SK-N-SH treated with all-trans-retinoic acid at 6 μM for 48 hours (cell line): Measurements from ENCODE around the gene SPEF1.

ENCODE experiments used
- ATAC-seq: fragments of 200-7000 bp; cut with Tn5 transposase; 3 replicates; pipeline ENCODE4 v1.9.1; 2020; ENCODE audit warnings: mild to moderate bottlenecking, moderate library complexity
- ARNTL ChIP-seq: fragments of 450-650 bp; formaldehyde crosslinking; IDR thresholded peaks from 2 replicates; pipeline ENCODE4 v1.5.0; 2020; ENCODE audit warnings: low read depth, mild to moderate bottlenecking, moderate library complexity, borderline replicate concordance
- BACH2 ChIP-seq: fragments of 250-450 bp; sonication (Bioruptor Pico); IDR thresholded peaks from 2 replicates; pipeline ENCODE4 v1.9.0; 2021; ENCODE audit warnings: mild to moderate bottlenecking, borderline replicate concordance
- CSDC2 ChIP-seq: fragments of 250-450 bp; sonication (Bioruptor Pico); IDR thresholded peaks from 2 replicates; pipeline ENCODE4 v1.5.0; 2020; ENCODE audit warnings: mild to moderate bottlenecking, moderate library complexity
- GLIS3 ChIP-seq: fragments of 250-450 bp; sonication (Bioruptor Pico); IDR thresholded peaks from 2 replicates; pipeline ENCODE4 v1.5.0; 2020; ENCODE audit warnings: mild to moderate bottlenecking, moderate library complexity
- ISL1 ChIP-seq: fragments of 250-450 bp; sonication (Bioruptor Pico); IDR thresholded peaks from 2 replicates; pipeline ENCODE4 v2.1.2; 2022; ENCODE audit warnings: mild to moderate bottlenecking, moderate library complexity
- OSR1 ChIP-seq: fragments of 250-450 bp; sonication (Bioruptor Pico); IDR thresholded peaks from 2 replicates; pipeline ENCODE4 v1.8.0; 2022; ENCODE audit warnings: moderate library complexity, mild to moderate bottlenecking, inconsistent platforms
- PATZ1 ChIP-seq: fragments of 250-450 bp; sonication (Bioruptor Pico); IDR thresholded peaks from 2 replicates; pipeline ENCODE4 v1.8.0; 2020; ENCODE audit warnings: mild to moderate bottlenecking, moderate library complexity, borderline replicate concordance
- POU6F1 ChIP-seq: fragments of 250-450 bp; sonication (Bioruptor Pico); IDR thresholded peaks from 2 replicates; pipeline ENCODE4 v1.8.0; 2021; ENCODE audit warnings: low read depth, mild to moderate bottlenecking, moderate library complexity, borderline replicate concordance
- PPARA ChIP-seq: fragments of 250-450 bp; sonication (Bioruptor Pico); IDR thresholded peaks from 2 replicates; pipeline ENCODE4 v1.5.0; 2020; ENCODE audit warnings: mild to moderate bottlenecking, borderline replicate concordance
- RARB ChIP-seq: fragments of 250-450 bp; sonication (Bioruptor Pico); IDR thresholded peaks from 2 replicates; pipeline ENCODE4 v1.8.0; 2021; ENCODE audit warnings: mild to moderate bottlenecking, moderate library complexity
- SNAI2 ChIP-seq: fragments of 250-450 bp; sonication (Bioruptor Pico); IDR thresholded peaks from 2 replicates; pipeline ENCODE4 v1.5.0; 2020; ENCODE audit warnings: mild to moderate bottlenecking, moderate library complexity
- TCF4 ChIP-seq: fragments of 250-450 bp; sonication (Bioruptor Pico); IDR thresholded peaks from 2 replicates; pipeline ENCODE4 v1.8.0; 2021; ENCODE audit warnings: mild to moderate bottlenecking, moderate library complexity, borderline replicate concordance
- TOX ChIP-seq: fragments of 250-450 bp; sonication (Bioruptor Pico); IDR thresholded peaks from 2 replicates; pipeline ENCODE4 v1.8.0; 2021; ENCODE audit warnings: mild to moderate bottlenecking, moderate library complexity, borderline replicate concordance
- TSHZ2 ChIP-seq: fragments of 250-450 bp; sonication (Bioruptor Pico); IDR thresholded peaks from 2 replicates; pipeline ENCODE4 v1.5.0; 2020; ENCODE audit warnings: mild to moderate bottlenecking, moderate library complexity
- ZC3H10 ChIP-seq: fragments of 250-450 bp; sonication (Bioruptor Pico); IDR thresholded peaks from 2 replicates; pipeline ENCODE4 v1.5.1; 2021; ENCODE audit warnings: mild to moderate bottlenecking, moderate library complexity
- ZFP3 ChIP-seq: fragments of 250-450 bp; sonication (Bioruptor Pico); IDR thresholded peaks from 2 replicates; pipeline ENCODE4 v1.5.0; 2020; ENCODE audit warnings: mild to moderate bottlenecking, moderate library complexity
- ZFP30 ChIP-seq: fragments of 450-650 bp; formaldehyde crosslinking; IDR thresholded peaks from 2 replicates; pipeline ENCODE4 v1.5.0; 2022; ENCODE audit warnings: mild to moderate bottlenecking, moderate library complexity
- ZNF565 ChIP-seq: fragments of 450-650 bp; formaldehyde crosslinking; conservative IDR thresholded peaks from 2 replicates; pipeline ENCODE4 v1.5.0; 2020; ENCODE audit warnings: low read depth, mild to moderate bottlenecking, moderate library complexity
- ZNF70 ChIP-seq: fragments of 450-650 bp; formaldehyde crosslinking; IDR thresholded peaks from 2 replicates; pipeline ENCODE4 v1.5.0; 2020; ENCODE audit warnings: mild to moderate bottlenecking, moderate library complexity
- ZNF8 ChIP-seq: fragments of 450-650 bp; formaldehyde crosslinking; IDR thresholded peaks from 2 replicates; pipeline ENCODE4 v1.5.0; 2020; ENCODE audit warnings: mild to moderate bottlenecking, moderate library complexity
- TF ChIP-seq, protein P1 (sequence below): fragments of 250-450 bp; sonication (Bioruptor Pico); IDR thresholded peaks from 2 replicates; pipeline ENCODE4 v1.5.1; 2020; ENCODE audit warnings: low read depth, mild to moderate bottlenecking, moderate library complexity

The SPEF1 gene

GRCh38 chr20:3738111-3739053 lies 42.9 kb downstream of the SPEF1 start:
- no peak; the same call in 2 of the 3 replicates for ATAC-seq

GRCh38 chr20:3735768-3736167 lies 45.5 kb downstream of the SPEF1 start:
- no peak for ATAC-seq
- TF ChIP-seq PATZ1 (CRISPR knock-in tag) (no peak), ZNF565 (CRISPR knock-in tag) (no peak), ZFP30 (CRISPR knock-in tag) (no peak), SNAI2 (CRISPR knock-in tag) (no peak), PPARA (CRISPR knock-in tag) (no peak), ARNTL (CRISPR knock-in tag) (no peak), BACH2 (CRISPR knock-in tag) (no peak), ZNF70 (CRISPR knock-in tag) (no peak), OSR1 (CRISPR knock-in tag) (no peak), ZFP3 (CRISPR knock-in tag) (no peak), ISL1 (CRISPR knock-in tag) (no peak), CSDC2 (CRISPR knock-in tag) (no peak), TOX (CRISPR knock-in tag) (no peak)

More at GRCh38 chr20:3738111-3739053, 42.9 kb downstream of the SPEF1 start:
- TF ChIP-seq CSDC2 (CRISPR knock-in tag) = no peak
- TF ChIP-seq GLIS3 (CRISPR knock-in tag) = no peak
- TF ChIP-seq ZNF70 (CRISPR knock-in tag) = no peak
- TF ChIP-seq SNAI2 (CRISPR knock-in tag) = no peak
- TF ChIP-seq ZFP30 (CRISPR knock-in tag) = no peak
- no peak for TF ChIP-seq ZC3H10
- TF ChIP-seq, protein P1, sequence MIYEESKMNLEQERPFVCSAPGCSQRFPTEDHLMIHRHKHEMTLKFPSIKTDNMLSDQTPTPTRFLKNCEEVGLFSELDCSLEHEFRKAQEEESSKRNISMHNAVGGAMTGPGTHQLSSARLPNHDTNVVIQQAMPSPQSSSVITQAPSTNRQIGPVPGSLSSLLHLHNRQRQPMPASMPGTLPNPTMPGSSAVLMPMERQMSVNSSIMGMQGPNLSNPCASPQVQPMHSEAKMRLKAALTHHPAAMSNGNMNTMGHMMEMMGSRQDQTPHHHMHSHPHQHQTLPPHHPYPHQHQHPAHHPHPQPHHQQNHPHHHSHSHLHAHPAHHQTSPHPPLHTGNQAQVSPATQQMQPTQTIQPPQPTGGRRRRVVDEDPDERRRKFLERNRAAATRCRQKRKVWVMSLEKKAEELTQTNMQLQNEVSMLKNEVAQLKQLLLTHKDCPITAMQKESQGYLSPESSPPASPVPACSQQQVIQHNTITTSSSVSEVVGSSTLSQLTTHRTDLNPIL (CRISPR knock-in tag) = no peak
- no peak for TF ChIP-seq ZNF565 (CRISPR knock-in tag)
- TF ChIP-seq ISL1 (CRISPR knock-in tag) = no peak
- no peak for TF ChIP-seq TSHZ2 (CRISPR knock-in tag)
- TF ChIP-seq ZNF8 (CRISPR knock-in tag) = no peak
- TF ChIP-seq TOX (CRISPR knock-in tag) = no peak
- no peak for TF ChIP-seq BACH2 (CRISPR knock-in tag)
- no peak for TF ChIP-seq RARB (CRISPR knock-in tag)
- no peak for TF ChIP-seq OSR1 (CRISPR knock-in tag)
- TF ChIP-seq TCF4 (CRISPR knock-in tag) = no peak
- no peak for TF ChIP-seq POU6F1 (CRISPR knock-in tag)
- no peak for TF ChIP-seq PPARA (CRISPR knock-in tag)
- no peak for TF ChIP-seq PATZ1 (CRISPR knock-in tag)
- no peak for TF ChIP-seq ARNTL (CRISPR knock-in tag)
